DMS153 treated with DMSO at 0.1 percent for 48 hours (cell line): ENCODE results near the gene PLRG1.
A peak's percentile ranks its signal among the peaks of the same experiment; 100 is the strongest.

Experiments used
- DNase-seq: peaks from one replicate; lab custom pipeline; 2025; ENCODE audit not compliant: unreplicated experiment; lab: John Stamatoyannopoulos, UW

The PLRG1 gene

GRCh38 chr4:154574311-154574710 lies 24.1 kb upstream of the PLRG1 start:
- DNase-seq: no peak

GRCh38 chr4:154573190-154573870 lies 23.1 kb upstream of the PLRG1 start:
- no peak for DNase-seq

- no peak for DNase-seq
Measured at GRCh38 chr4:154569584-154569983, 19.4 kb upstream of the PLRG1 start.

GRCh38 chr4:154569028-154569427 lies 18.8 kb upstream of the PLRG1 start:
- DNase-seq: no peak

- no peak for DNase-seq
Measured at GRCh38 chr4:154566639-154567204, 16.5 kb upstream of the PLRG1 start.

- DNase-seq: no peak
Measured at GRCh38 chr4:154565704-154566103, 15.5 kb upstream of the PLRG1 start.

GRCh38 chr4:154564311-154564710 lies 14.1 kb upstream of the PLRG1 start:
- no peak for DNase-seq

GRCh38 chr4:154562697-154563254 lies 12.6 kb upstream of the PLRG1 start, which contains the start of gene FGB:
TSS of gene FGB (plus strand) at chr4:154563011. CDS start at chr4:154563019, 8 bp downstream.
- no peak for DNase-seq

GRCh38 chr4:154560824-154561231 lies 10.6 kb upstream of the PLRG1 start:
- no peak for DNase-seq

- no peak for DNase-seq
Measured at GRCh38 chr4:154560419-154560801, 10.2 kb upstream of the PLRG1 start.

GRCh38 chr4:154559494-154560418 lies 9.6 kb upstream of the PLRG1 start:
- peak; percentile 3 for DNase-seq

- no peak for DNase-seq
Measured at GRCh38 chr4:154559141-154559493, 8.9 kb upstream of the PLRG1 start.

- DNase-seq: peak; percentile 32
Measured at GRCh38 chr4:154551872-154552686, 1.9 kb upstream of the PLRG1 start.

GRCh38 chr4:154545689-154546088 lies 4.5 kb downstream of the PLRG1 start:
- DNase-seq: no peak

GRCh38 chr4:154542271-154542879 lies 7.8 kb downstream of the PLRG1 start:
- no peak for DNase-seq

- no peak for DNase-seq
Measured at GRCh38 chr4:154534296-154534695, 15.9 kb downstream of the PLRG1 start.

- DNase-seq: no peak
Measured at GRCh38 chr4:154529728-154530519, 20.3 kb downstream of the PLRG1 start.

- DNase-seq: no peak
Measured at GRCh38 chr4:154528869-154529268, 21.3 kb downstream of the PLRG1 start.

GRCh38 chr4:154527308-154527707 lies 22.9 kb downstream of the PLRG1 start:
- DNase-seq: no peak

- no peak for DNase-seq
Measured at GRCh38 chr4:154526151-154526550, 24.0 kb downstream of the PLRG1 start.
